Ovary (tissue), 3 donors: ENCODE data around the gene TACR1.

Experiments
- CTCF ChIP-seq, 3 donors: fragments of 450-650 bp in 2 of 3; fragments of 200-600 bp in 1 of 3; IDR thresholded peaks; one replicate each; pipeline versions ENCODE4 v1.5.1 to v1.8.0; 2016 to 2022; ENCODE audit warnings: antibody characterized with exemption in 3 of 3, mild to moderate bottlenecking in 1 of 3
- EP300 ChIP-seq: sonication (generic); formaldehyde crosslinking; IDR thresholded peaks from one replicate; pipeline ENCODE4 v1.6.1; 2017; ENCODE audit warnings: antibody characterized with exemption
- POLR2A ChIP-seq: fragments of 450-650 bp; IDR thresholded peaks from one replicate; pipeline ENCODE4 v1.6.1; 2017; ENCODE audit warnings: antibody characterized with exemption, mild to moderate bottlenecking, moderate library complexity
- donor health status: DM: no; HTN: no; CAD: no.

GRCh38 chr2:75064691-75065396 lies 134.5 kb downstream of the TACR1 start:
- no peak for TF ChIP-seq CTCF (IDR thresholded peaks at IDR 0.05)
- TF ChIP-seq POLR2A: no peak
- no peak for TF ChIP-seq EP300
